ENCODE measurements around the gene FAM228B.
"Not testable (repeated sequence)": the region's sequence is repeated elsewhere in the genome, so short reads cannot be mapped to it uniquely, and the experiment has no call there.

FAM228B gene

DNA sequence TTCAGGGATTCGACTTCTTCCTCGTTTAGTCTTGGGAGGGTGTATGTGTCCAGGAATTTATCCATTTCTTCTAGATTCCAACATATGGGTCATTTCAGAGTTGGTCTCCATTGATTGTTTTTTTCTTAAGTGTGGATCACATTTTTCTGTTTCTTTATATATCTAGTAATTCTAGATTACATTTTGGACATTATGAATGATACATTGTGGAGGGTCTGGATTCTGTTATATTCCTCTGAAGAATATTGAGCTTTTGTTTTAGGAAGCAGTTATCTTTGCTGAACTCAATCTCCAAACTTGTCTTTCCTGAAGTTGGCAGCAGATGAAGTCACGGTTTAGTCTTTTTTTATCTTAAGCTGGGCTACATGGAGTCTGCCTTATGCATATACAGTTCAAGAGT, 9.3 kb downstream of the FAM228B start:
- DNase-seq (ENCODE audit: low read depth), result no peak
- no peak overlapping the region for H3K4me3 ChIP-seq (ENCODE audit: low read length)
- TF ChIP-seq CTCF (conservative IDR thresholded peaks at IDR 0.05; ENCODE audit: low read depth, low read length), result no peak

GRCh38 chr2:24140305-24140704, 17.0 kb downstream of the FAM228B start:
- not testable (repeated sequence) for H3K4me3 ChIP-seq (ENCODE audit: low read length); DNase-seq (ENCODE audit: low read depth)

DNA sequence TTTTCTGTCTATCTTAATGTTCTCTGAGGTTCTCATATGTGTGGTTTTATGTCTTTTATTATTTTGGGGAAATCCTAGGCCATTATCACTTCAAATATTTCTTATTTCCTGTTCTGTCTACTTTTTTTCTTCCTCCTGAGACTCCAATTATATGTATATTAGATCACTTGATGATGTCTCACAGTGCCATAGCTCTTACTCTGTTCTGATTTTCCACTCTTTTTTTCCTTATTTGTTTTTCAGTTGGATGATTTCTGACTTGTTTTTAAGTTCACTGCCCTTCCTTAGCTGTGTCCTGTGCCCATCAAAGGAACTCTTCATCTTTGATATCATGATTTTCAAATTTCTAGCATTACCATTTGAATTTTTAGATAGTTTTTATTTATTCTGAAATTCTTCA, 24.1 kb downstream of the FAM228B start:
- TF ChIP-seq CTCF (conservative IDR thresholded peaks at IDR 0.05; ENCODE audit: low read depth, low read length), result no peak
- no peak for DNase-seq (ENCODE audit: low read depth)
- H3K4me3 ChIP-seq (ENCODE audit: low read length), result no peak overlapping the region

DNA sequence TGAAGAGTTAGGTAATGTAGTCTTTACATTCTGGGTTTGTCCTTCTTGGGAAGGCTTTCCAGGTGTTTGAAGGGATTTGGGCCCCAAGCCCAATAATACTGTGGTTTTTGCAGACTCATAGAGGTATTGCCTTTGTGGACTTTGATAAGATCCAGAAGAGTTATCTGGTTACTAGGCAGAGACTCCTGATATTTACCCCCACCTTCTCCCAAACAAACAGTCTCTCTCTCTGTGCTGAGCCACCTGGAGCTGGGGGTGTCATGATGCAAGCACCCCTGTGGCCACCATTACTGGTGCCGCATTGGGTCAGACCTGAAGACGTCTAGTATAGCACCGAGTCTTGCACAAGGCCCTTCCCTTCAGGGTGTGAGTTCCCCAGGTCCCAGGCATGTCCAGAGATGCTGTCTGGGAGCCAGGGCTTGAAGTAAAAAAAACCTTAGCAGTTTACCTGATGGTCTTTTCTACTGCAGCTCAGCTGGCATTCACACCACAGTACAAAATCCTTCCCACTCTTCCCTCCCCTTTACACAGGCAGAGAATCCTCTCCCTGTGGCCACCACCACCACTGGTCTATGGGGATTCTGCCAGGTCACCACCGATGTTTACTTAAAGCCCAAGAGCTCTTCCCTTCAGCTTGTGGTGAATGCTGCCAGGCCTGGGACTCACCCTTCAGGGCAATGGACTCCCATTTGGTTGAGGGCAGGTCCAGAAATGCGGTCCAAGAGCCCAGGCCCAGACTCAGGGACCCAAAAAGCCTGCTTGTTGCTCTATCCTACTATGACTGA, 29.3 kb downstream of the FAM228B start:
- no peak for DNase-seq (ENCODE audit: low read depth)
- TF ChIP-seq CTCF (conservative IDR thresholded peaks at IDR 0.05; ENCODE audit: low read depth, low read length), result no peak

GRCh38 chr2:24153478-24153877, 30.2 kb downstream of the FAM228B start:
- no peak overlapping the region for H3K4me3 ChIP-seq (ENCODE audit: low read length)
- no peak for TF ChIP-seq CTCF (conservative IDR thresholded peaks at IDR 0.05; ENCODE audit: low read depth, low read length)
- DNase-seq (ENCODE audit: low read depth), result no peak

More for the DNA sequence above, 29.3 kb downstream of the FAM228B start:
- H3K4me3 ChIP-seq (ENCODE audit: low read length), result no peak overlapping the region

- no peak overlapping the region for H3K4me3 ChIP-seq (ENCODE audit: low read length)
- no peak for DNase-seq (ENCODE audit: low read depth)
- TF ChIP-seq CTCF (conservative IDR thresholded peaks at IDR 0.05; ENCODE audit: low read depth, low read length), result no peak
Observed at GRCh38 chr2:24158131-24158530, 34.9 kb downstream of the FAM228B start.

- no peak overlapping the region for H3K4me3 ChIP-seq (ENCODE audit: low read length)
- no peak for TF ChIP-seq CTCF (conservative IDR thresholded peaks at IDR 0.05; ENCODE audit: low read depth, low read length)
- DNase-seq (ENCODE audit: low read depth), result no peak
Observed at GRCh38 chr2:24159708-24160107, 36.4 kb downstream of the FAM228B start.
